Suprapubic skin (tissue), 4 donors: ENCODE results near the gene YEATS2.

Source experiments
- CTCF ChIP-seq, 2 donors: fragments of 200-600 bp in 1 of 2; fragments of 450-650 bp in 1 of 2; sonication (generic) in 1 of 2; IDR thresholded peaks; one replicate each; pipeline ENCODE4 v1.5.1; 2016 to 2019; ENCODE audit warnings: antibody characterized with exemption in 2 of 2, mild to moderate bottlenecking in 1 of 2, moderate library complexity in 1 of 2
- EP300 ChIP-seq: sonication (generic); formaldehyde crosslinking; IDR thresholded peaks from one replicate; pipeline ENCODE4 v1.6.1; 2017; ENCODE audit warnings: antibody characterized with exemption
- POLR2A ChIP-seq, 2 donors: fragments of 450-650 bp; IDR thresholded peaks; one replicate each; pipeline ENCODE4 v1.6.1; 2017; ENCODE audit warnings: antibody characterized with exemption in 2 of 2, mild to moderate bottlenecking in 2 of 2, moderate library complexity in 2 of 2
- POLR2AphosphoS5 ChIP-seq, 3 donors: sonication (generic); formaldehyde crosslinking; IDR thresholded peaks; one replicate each; pipeline ENCODE4 v1.6.1; 2017; ENCODE audit warnings: antibody characterized with exemption in 3 of 3

- no peak for TF ChIP-seq CTCF (IDR thresholded peaks at IDR 0.05)
- no peak for TF ChIP-seq POLR2A (IDR thresholded peaks at IDR 0.05)
- no peak for TF ChIP-seq POLR2AphosphoS5 (IDR thresholded peaks at IDR 0.05)
- no peak for TF ChIP-seq EP300
Measured at GRCh38 chr3:183699238-183699947, 1.8 kb downstream of the YEATS2 start.
